ENCODE measurements around the gene SLC27A4. TPM values are rescaled to one million over a fixed set of nuclear protein-coding genes. Genes with fewer than 3 reads are reported as not detected.

The SLC27A4 gene
- polyA plus RNA-seq, 2 of the 4 experiments (the other 2 are of a cell fraction) = 14.5 to 27.0 TPM

DNA sequence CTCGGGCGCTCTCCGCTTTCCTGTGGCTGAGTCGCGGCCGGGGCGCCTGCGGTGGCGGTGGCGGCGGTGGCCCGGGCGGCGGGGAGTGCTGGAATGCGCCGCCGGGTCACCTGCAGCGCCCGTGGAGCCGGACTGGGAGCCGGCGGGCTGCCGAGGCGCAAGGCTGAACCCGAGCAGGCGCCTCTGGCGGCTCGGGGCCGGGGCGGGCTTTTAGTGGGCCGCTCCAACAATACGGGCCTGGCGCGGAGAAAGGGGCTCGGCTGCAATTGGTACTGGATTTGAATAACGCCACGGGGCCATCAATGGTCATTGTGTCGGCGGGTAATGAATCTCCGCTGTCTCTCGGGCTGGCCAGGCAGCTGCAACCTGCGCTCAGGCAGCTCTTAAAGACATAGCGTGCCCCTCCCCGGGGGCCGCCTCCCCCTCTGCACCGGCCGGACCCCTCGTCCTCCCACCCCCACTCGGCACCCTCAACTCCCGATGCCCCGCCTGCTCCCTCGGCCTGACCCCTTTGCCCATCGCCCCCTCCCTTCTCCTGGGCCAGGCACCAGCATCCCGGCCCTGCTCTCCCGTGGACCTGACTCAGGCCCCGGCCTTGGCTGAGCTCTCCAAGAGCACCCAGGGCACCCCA, 52.9 kb downstream of the SLC27A4 start:
- Histone ChIP-seq H3K4me2 (no peak overlapping the region), H3K9me3 (no peaks in the 10 kb centered on the region), H3K27ac (no peak overlapping the region), H3K4me1 (no peaks in the 10 kb centered on the region), H3K4me3 (no peak overlapping the region)
- CTCF ChIA-PET = interaction anchor here (1.3 to 1.5 kb wide), 3 partner anchors 9 to 27 kb away, joined by 3 to 6 read pairs (median 3); no protein-coding TSS in a partner anchor
- POLR2A ChIA-PET = no interaction called here
- WGBS (ENCODE audit: missing lambda C conversion rate) = 95% methylated on average over 40 of the region's 56 CpGs
- FAIRE-seq (no peak), ATAC-seq (no peak), DNase-seq (ENCODE audit: low read depth in 1 of 2, low spot score in 1 of 2) (no peak)
- no peak for TF ChIP-seq ESRRA (IDR thresholded peaks at IDR 0.05; ENCODE audit: borderline replicate concordance, low read length)
- TF ChIP-seq HOXA7 (CRISPR knock-in tag; IDR thresholded peaks at IDR 0.05) = no peak
- TF ChIP-seq, protein P1, sequence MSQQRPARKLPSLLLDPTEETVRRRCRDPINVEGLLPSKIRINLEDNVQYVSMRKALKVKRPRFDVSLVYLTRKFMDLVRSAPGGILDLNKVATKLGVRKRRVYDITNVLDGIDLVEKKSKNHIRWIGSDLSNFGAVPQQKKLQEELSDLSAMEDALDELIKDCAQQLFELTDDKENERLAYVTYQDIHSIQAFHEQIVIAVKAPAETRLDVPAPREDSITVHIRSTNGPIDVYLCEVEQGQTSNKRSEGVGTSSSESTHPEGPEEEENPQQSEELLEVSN (IDR thresholded peaks at IDR 0.05; ENCODE audit: borderline replicate concordance, low read depth) = no peak
- TF ChIP-seq MAFK (IDR thresholded peaks at IDR 0.05; ENCODE audit: partially characterized antibody) = no peak
- TF ChIP-seq HOXB5 (CRISPR knock-in tag; IDR thresholded peaks at IDR 0.05) = no peak
- TF ChIP-seq CHD4 (IDR thresholded peaks at IDR 0.05; ENCODE audit: borderline replicate concordance) = no peak
- TF ChIP-seq, protein P2, sequence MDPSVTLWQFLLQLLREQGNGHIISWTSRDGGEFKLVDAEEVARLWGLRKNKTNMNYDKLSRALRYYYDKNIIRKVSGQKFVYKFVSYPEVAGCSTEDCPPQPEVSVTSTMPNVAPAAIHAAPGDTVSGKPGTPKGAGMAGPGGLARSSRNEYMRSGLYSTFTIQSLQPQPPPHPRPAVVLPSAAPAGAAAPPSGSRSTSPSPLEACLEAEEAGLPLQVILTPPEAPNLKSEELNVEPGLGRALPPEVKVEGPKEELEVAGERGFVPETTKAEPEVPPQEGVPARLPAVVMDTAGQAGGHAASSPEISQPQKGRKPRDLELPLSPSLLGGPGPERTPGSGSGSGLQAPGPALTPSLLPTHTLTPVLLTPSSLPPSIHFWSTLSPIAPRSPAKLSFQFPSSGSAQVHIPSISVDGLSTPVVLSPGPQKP (IDR thresholded peaks at IDR 0.05; ENCODE audit: low read depth, low read length) = no peak
- TF ChIP-seq, protein P3, sequence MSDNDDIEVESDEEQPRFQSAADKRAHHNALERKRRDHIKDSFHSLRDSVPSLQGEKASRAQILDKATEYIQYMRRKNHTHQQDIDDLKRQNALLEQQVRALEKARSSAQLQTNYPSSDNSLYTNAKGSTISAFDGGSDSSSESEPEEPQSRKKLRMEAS (IDR thresholded peaks at IDR 0.05) = no peak
- no peak for TF ChIP-seq SREBF2 (IDR thresholded peaks at IDR 0.05)
- TF ChIP-seq, protein P4, sequence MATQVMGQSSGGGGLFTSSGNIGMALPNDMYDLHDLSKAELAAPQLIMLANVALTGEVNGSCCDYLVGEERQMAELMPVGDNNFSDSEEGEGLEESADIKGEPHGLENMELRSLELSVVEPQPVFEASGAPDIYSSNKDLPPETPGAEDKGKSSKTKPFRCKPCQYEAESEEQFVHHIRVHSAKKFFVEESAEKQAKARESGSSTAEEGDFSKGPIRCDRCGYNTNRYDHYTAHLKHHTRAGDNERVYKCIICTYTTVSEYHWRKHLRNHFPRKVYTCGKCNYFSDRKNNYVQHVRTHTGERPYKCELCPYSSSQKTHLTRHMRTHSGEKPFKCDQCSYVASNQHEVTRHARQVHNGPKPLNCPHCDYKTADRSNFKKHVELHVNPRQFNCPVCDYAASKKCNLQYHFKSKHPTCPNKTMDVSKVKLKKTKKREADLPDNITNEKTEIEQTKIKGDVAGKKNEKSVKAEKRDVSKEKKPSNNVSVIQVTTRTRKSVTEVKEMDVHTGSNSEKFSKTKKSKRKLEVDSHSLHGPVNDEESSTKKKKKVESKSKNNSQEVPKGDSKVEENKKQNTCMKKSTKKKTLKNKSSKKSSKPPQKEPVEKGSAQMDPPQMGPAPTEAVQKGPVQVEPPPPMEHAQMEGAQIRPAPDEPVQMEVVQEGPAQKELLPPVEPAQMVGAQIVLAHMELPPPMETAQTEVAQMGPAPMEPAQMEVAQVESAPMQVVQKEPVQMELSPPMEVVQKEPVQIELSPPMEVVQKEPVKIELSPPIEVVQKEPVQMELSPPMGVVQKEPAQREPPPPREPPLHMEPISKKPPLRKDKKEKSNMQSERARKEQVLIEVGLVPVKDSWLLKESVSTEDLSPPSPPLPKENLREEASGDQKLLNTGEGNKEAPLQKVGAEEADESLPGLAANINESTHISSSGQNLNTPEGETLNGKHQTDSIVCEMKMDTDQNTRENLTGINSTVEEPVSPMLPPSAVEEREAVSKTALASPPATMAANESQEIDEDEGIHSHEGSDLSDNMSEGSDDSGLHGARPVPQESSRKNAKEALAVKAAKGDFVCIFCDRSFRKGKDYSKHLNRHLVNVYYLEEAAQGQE (IDR thresholded peaks at IDR 0.05) = no peak
- TF ChIP-seq, protein P5, sequence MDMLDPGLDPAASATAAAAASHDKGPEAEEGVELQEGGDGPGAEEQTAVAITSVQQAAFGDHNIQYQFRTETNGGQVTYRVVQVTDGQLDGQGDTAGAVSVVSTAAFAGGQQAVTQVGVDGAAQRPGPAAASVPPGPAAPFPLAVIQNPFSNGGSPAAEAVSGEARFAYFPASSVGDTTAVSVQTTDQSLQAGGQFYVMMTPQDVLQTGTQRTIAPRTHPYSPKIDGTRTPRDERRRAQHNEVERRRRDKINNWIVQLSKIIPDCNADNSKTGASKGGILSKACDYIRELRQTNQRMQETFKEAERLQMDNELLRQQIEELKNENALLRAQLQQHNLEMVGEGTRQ (IDR thresholded peaks at IDR 0.05) = no peak
- no peak for TF ChIP-seq HOXB13 (CRISPR knock-in tag; IDR thresholded peaks at IDR 0.05; ENCODE audit: low read depth)
- no peak for TF ChIP-seq EHMT2 (IDR thresholded peaks at IDR 0.05; ENCODE audit: low read depth)
- no peak for TF ChIP-seq NFE2L2 (conservative IDR thresholded peaks at IDR 0.05; ENCODE audit: low read length)

DNA sequence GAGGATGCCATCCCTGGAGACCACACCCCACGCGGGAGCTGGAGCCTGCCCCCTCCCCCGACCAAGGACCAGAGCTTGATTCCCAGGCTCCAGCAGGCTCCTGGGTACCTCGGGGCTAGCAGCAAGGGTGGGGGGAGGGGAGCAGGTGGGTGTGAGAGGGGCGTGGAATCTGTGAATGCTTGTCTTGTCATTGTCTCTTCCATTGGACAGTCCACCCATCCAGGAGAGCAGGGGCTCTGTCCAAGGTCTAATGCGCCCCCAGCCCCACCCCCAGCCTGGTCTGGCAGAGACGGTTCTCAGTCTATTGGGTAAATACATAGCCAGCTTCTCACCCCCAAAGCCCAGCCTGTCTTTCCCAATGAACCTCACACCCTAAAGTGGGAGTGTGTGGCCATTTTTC, 53.6 kb downstream of the SLC27A4 start:
- WGBS (ENCODE audit: missing lambda C conversion rate) = 71% methylated on average over 3 of the region's 7 CpGs
- ChIA-PET POLR2A (no interaction called here), CTCF (interaction anchor here (0.6 to 1.5 kb wide), 5 partner anchors 9 to 26 kb away, joined by 3 to 6 read pairs (median 3); no protein-coding TSS in a partner anchor)
- ATAC-seq (no peak), FAIRE-seq (no peak), DNase-seq (ENCODE audit: low read depth in 1 of 2, low spot score in 1 of 2) (no peak)
- TF ChIP-seq CBX8 (IDR thresholded peaks at IDR 0.05) (no peak), CHD2 (IDR thresholded peaks at IDR 0.05; ENCODE audit: low read length, partially characterized antibody) (no peak), MAFK (IDR thresholded peaks at IDR 0.05; ENCODE audit: partially characterized antibody) (no peak), RARB (CRISPR knock-in tag; IDR thresholded peaks at IDR 0.05) (no peak), HOXB13 (CRISPR knock-in tag; IDR thresholded peaks at IDR 0.05; ENCODE audit: low read depth) (no peak), BHLHE40 (IDR thresholded peaks at IDR 0.05; ENCODE audit: low read depth, low read length) (no peak), EP300 (IDR thresholded peaks at IDR 0.05) (no peak), TFCP2L1 (CRISPR knock-in tag; IDR thresholded peaks at IDR 0.05) (no peak), CBX2 (IDR thresholded peaks at IDR 0.05; ENCODE audit: borderline replicate concordance, low read depth) (no peak), NPAS2 (CRISPR knock-in tag; IDR thresholded peaks at IDR 0.05; ENCODE audit: borderline replicate concordance) (no peak)
- TF ChIP-seq, protein P1 (IDR thresholded peaks at IDR 0.05; ENCODE audit: borderline replicate concordance, low read depth) = no peak
- TF ChIP-seq, protein P3 (IDR thresholded peaks at IDR 0.05) = no peak
- TF ChIP-seq, protein P6, sequence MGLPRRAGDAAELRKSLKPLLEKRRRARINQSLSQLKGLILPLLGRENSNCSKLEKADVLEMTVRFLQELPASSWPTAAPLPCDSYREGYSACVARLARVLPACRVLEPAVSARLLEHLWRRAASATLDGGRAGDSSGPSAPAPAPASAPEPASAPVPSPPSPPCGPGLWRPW (IDR thresholded peaks at IDR 0.05) = no peak
- TF ChIP-seq, protein P7, sequence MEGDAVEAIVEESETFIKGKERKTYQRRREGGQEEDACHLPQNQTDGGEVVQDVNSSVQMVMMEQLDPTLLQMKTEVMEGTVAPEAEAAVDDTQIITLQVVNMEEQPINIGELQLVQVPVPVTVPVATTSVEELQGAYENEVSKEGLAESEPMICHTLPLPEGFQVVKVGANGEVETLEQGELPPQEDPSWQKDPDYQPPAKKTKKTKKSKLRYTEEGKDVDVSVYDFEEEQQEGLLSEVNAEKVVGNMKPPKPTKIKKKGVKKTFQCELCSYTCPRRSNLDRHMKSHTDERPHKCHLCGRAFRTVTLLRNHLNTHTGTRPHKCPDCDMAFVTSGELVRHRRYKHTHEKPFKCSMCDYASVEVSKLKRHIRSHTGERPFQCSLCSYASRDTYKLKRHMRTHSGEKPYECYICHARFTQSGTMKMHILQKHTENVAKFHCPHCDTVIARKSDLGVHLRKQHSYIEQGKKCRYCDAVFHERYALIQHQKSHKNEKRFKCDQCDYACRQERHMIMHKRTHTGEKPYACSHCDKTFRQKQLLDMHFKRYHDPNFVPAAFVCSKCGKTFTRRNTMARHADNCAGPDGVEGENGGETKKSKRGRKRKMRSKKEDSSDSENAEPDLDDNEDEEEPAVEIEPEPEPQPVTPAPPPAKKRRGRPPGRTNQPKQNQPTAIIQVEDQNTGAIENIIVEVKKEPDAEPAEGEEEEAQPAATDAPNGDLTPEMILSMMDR (IDR thresholded peaks at IDR 0.05) = no peak
- TF ChIP-seq, protein P2 (IDR thresholded peaks at IDR 0.05; ENCODE audit: low read depth, low read length) = no peak
- no peak overlapping the region for H3K4me2 ChIP-seq
- no peaks in the 10 kb centered on the region for H3K4me1 ChIP-seq
- H3K9me3 ChIP-seq = no peaks in the 10 kb centered on the region
- H3K27ac ChIP-seq = no peak overlapping the region
- H3K4me3 ChIP-seq = no peak overlapping the region

Data from A549 (cell line).